Neural progenitor cell (in vitro differentiated cells): ENCODE results near the gene CPNE1. TPM values are rescaled to one million over a fixed set of nuclear protein-coding genes. Genes with fewer than 3 reads are reported as not detected.

ENCODE experiments used
- DNase-seq: peaks from one replicate; pipeline ENCODE4 v3.0.0-alpha.2; 2016; ENCODE audit warnings: low spot score
- H2AFZ ChIP-seq: fragments of 200-600 bp; sonication (generic); replicated peaks from 2 replicates; pipeline ENCODE4 v1.6.1; 2016; ENCODE audit warnings: antibody characterized with exemption
- H3F3A ChIP-seq: fragments of 200-600 bp; sonication (generic); 2 replicates; pipeline ENCODE4 v1.6.1; 2016; ENCODE audit warnings: antibody characterized with exemption, low read depth
- H3K27ac ChIP-seq: fragments of 200-600 bp; sonication (generic); 2 replicates; pipeline ENCODE4 v1.5.1; 2016; ENCODE audit warnings: mild to moderate bottlenecking
- H3K27me3 ChIP-seq: fragments of 200-600 bp; sonication (generic); 2 replicates; pipeline ENCODE4 v1.6.1; 2016; ENCODE audit warnings: mild to moderate bottlenecking, moderate library complexity
- H3K36me3 ChIP-seq: fragments of 200-600 bp; sonication (generic); 2 replicates; pipeline ENCODE4 v1.5.1; 2016
- H3K4me1 ChIP-seq: fragments of 200-600 bp; sonication (generic); 2 replicates; pipeline ENCODE4 v1.6.1; 2016; ENCODE audit warnings: mixed run types
- H3K4me2 ChIP-seq: fragments of 200-600 bp; sonication (generic); 2 replicates; pipeline ENCODE4 v1.6.1; 2016
- H3K4me3 ChIP-seq: fragments of 200-600 bp; sonication (generic); 2 replicates; pipeline ENCODE4 v1.5.1; 2016
- H3K79me2 ChIP-seq: fragments of 200-600 bp; sonication (generic); 2 replicates; pipeline ENCODE4 v1.6.1; 2016; ENCODE audit warnings: low read depth
- H3K9ac ChIP-seq: fragments of 200-600 bp; sonication (generic); 2 replicates; pipeline ENCODE4 v1.6.1; 2016
- H3K9me3 ChIP-seq: fragments of 200-600 bp; sonication (generic); 2 replicates; pipeline ENCODE4 v1.5.1; 2016; ENCODE audit warnings: low read depth
- H4K20me1 ChIP-seq: fragments of 200-600 bp; sonication (generic); 2 replicates; pipeline ENCODE4 v1.6.1; 2016; ENCODE audit warnings: low read depth
- H3K27ac Mint-ChIP-seq: 3 replicates; pipeline ENCODE4 v1.8.0; 2021; ENCODE audit warnings: mixed read lengths
- H3K27me3 Mint-ChIP-seq: 2 replicates; pipeline ENCODE4 v1.8.0; 2022; ENCODE audit warnings: low read depth, mild to moderate bottlenecking, inconsistent platforms, moderate library complexity, mixed read lengths; ENCODE audit not compliant: insufficient read depth
- H3K36me3 Mint-ChIP-seq: 3 replicates; pipeline ENCODE4 v1.8.0; 2021; ENCODE audit warnings: mixed read lengths
- H3K4me1 Mint-ChIP-seq: 3 replicates; pipeline ENCODE4 v1.8.0; 2021; ENCODE audit warnings: mixed read lengths
- H3K4me3 Mint-ChIP-seq: 3 replicates; pipeline ENCODE4 v1.8.0; 2021; ENCODE audit warnings: mild to moderate bottlenecking, moderate library complexity, mixed read lengths
- H3K9me3 Mint-ChIP-seq: 3 replicates; pipeline ENCODE4 v1.8.0; 2020; ENCODE audit warnings: mixed read lengths
- EZH2 ChIP-seq: fragments of 200-600 bp; sonication (generic); IDR thresholded peaks from 2 replicates; pipeline ENCODE4 v1.6.1; 2017; ENCODE audit warnings: antibody characterized with exemption, mild to moderate bottlenecking, moderate library complexity
- EZH2phosphoT487 ChIP-seq: fragments of 200-600 bp; sonication (generic); IDR thresholded peaks from 2 replicates; pipeline ENCODE4 v1.6.1; 2017; ENCODE audit warnings: antibody characterized with exemption
- total RNA-seq: library from RNA; depleted of rRNA; stranded (reverse); fragments of >200 nt; gene quantifications from 2 replicates; pipeline ENCODE4 v1.2.3, GENCODE V29; 2015; ENCODE audit warnings: low replicate concordance
- TF ChIP-seq, protein P1 (sequence below): fragments of 200-600 bp; sonication (generic); IDR thresholded peaks from 2 replicates; pipeline ENCODE4 v1.5.1; 2017; ENCODE audit warnings: antibody characterized with exemption, mild to moderate bottlenecking

The CPNE1 gene
- total RNA-seq, 1 donor from 2014 or later, result 140 TPM

- Histone ChIP-seq H3K4me1 (no peaks in the 10 kb centered on the region), H3K9ac (no peak overlapping the region), H3K36me3 (peaks cover 19% of the 10 kb centered on the region), H3K4me3 (no peak overlapping the region), H3K9me3 (no peaks in the 10 kb centered on the region), H2AFZ (no peak overlapping the region), H3K4me2 (no peak overlapping the region), H4K20me1 (peaks cover 33% of the 10 kb centered on the region), H3K27ac (no peak overlapping the region), H3K79me2 (peaks cover 31% of the 10 kb centered on the region), H3F3A (peaks cover 8% of the 10 kb centered on the region), H3K27me3 (no peaks in the 10 kb centered on the region)
- H3K36me3 Mint-ChIP-seq, result peaks cover 39% of the 10 kb centered on the region
- DNase-seq, result no peak
- no peak overlapping the region for H3K4me3 Mint-ChIP-seq
- TF ChIP-seq EZH2 (no peak), EZH2phosphoT487 (no peak)
- TF ChIP-seq, protein P1, sequence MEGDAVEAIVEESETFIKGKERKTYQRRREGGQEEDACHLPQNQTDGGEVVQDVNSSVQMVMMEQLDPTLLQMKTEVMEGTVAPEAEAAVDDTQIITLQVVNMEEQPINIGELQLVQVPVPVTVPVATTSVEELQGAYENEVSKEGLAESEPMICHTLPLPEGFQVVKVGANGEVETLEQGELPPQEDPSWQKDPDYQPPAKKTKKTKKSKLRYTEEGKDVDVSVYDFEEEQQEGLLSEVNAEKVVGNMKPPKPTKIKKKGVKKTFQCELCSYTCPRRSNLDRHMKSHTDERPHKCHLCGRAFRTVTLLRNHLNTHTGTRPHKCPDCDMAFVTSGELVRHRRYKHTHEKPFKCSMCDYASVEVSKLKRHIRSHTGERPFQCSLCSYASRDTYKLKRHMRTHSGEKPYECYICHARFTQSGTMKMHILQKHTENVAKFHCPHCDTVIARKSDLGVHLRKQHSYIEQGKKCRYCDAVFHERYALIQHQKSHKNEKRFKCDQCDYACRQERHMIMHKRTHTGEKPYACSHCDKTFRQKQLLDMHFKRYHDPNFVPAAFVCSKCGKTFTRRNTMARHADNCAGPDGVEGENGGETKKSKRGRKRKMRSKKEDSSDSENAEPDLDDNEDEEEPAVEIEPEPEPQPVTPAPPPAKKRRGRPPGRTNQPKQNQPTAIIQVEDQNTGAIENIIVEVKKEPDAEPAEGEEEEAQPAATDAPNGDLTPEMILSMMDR, result no peak
- peaks cover 8% of the 10 kb centered on the region for H3K27me3 Mint-ChIP-seq
- H3K27ac Mint-ChIP-seq, result no peak overlapping the region
- H3K4me1 Mint-ChIP-seq, result no peaks in the 10 kb centered on the region
- H3K9me3 Mint-ChIP-seq, result no peaks in the 10 kb centered on the region
These were observed 34.1 kb downstream of the CPNE1 start for GRCh38 chr20:35630636-35631035.

DNA sequence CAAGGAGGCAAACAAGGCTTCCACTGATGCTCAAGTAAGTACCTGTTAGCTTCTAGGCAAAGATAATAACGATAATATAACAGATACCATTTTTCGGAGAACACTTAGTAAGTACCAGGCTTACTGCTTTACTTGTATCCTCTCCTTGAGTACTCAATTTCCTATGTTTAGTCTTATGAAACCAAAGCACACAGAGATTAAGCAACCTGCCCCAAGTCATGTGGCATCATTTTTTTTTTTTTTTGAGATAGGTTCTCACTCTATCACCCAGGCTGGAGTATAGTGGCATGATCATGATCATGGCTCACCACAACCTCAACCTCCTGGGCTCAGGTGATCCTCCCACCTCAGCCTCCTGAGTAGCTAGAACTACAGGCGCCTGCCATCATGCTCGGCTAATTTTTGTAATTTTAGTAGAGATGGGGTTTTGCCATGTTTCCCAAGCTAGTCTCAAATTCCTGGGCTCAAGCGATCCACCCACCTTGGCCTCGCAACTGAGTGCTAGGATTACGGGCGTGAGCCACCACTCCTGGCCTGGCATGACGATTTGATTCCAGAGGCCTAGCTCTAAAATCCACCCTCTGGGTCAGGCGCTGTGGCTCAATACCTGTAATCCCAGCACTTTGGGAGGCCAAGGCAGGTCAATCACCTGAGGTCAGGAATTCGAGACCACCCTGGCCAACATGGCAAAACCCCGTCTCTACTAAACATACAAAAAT is 35.1 kb downstream of the CPNE1 start:
- no peak overlapping the region for H3K27ac Mint-ChIP-seq
- no peak overlapping the region for H3K4me3 Mint-ChIP-seq
- no peak overlapping the region for H3K27ac ChIP-seq
- peaks cover 20% of the 10 kb centered on the region for H3K79me2 ChIP-seq
- DNase-seq, result no peak
- H2AFZ ChIP-seq, result no peak overlapping the region
- no peaks in the 10 kb centered on the region for H3K4me1 Mint-ChIP-seq
- H3K36me3 ChIP-seq, result peaks cover 23% of the 10 kb centered on the region
- peaks cover 38% of the 10 kb centered on the region for H3K36me3 Mint-ChIP-seq
- peaks cover 8% of the 10 kb centered on the region for H3F3A ChIP-seq
- no peaks in the 10 kb centered on the region for H3K27me3 ChIP-seq
- H3K4me3 ChIP-seq, result no peak overlapping the region
- peaks cover 8% of the 10 kb centered on the region for H3K27me3 Mint-ChIP-seq
- H3K4me2 ChIP-seq, result no peak overlapping the region
- no peaks in the 10 kb centered on the region for H3K4me1 ChIP-seq
- no peaks in the 10 kb centered on the region for H3K9me3 ChIP-seq
- H3K9ac ChIP-seq, result no peak overlapping the region
- H3K9me3 Mint-ChIP-seq, result no peaks in the 10 kb centered on the region
- H4K20me1 ChIP-seq, result peaks cover 31% of the 10 kb centered on the region
- TF ChIP-seq, protein P1, result no peak
- no peak for TF ChIP-seq EZH2phosphoT487
- TF ChIP-seq EZH2, result no peak

DNA sequence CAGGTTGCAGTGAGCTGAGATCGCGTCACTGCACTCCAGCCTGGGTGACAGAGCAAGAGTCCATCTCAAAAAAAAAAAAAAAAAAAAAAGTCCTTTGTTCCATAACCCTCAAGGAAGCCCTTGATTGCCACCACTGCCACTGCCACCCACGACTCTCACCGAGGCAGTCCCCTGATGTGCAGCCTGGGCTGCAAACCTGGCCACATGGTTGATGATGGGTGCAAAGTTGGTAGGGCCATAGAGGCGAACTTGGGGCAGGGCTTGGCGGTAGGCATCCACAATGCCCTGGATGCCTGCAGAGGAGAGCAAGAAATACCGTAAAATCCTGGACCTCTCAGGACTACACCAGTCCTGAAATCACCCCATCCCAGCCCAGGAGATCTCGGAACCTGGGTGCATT is 37.6 kb downstream of the CPNE1 start:
- Mint-ChIP-seq H3K27ac (no peak overlapping the region), H3K4me3 (no peak overlapping the region), H3K36me3 (peaks cover 36% of the 10 kb centered on the region), H3K9me3 (no peaks in the 10 kb centered on the region), H3K27me3 (peaks cover 8% of the 10 kb centered on the region), H3K4me1 (no peaks in the 10 kb centered on the region)
- H3K4me2 ChIP-seq, result no peak overlapping the region
- no peak for DNase-seq
- H3K27me3 ChIP-seq, result no peaks in the 10 kb centered on the region
- no peak overlapping the region for H3K4me3 ChIP-seq
- H4K20me1 ChIP-seq, result peaks cover 12% of the 10 kb centered on the region
- H3K27ac ChIP-seq, result no peak overlapping the region
- H3K9ac ChIP-seq, result no peak overlapping the region
- no peaks in the 10 kb centered on the region for H3K9me3 ChIP-seq
- H2AFZ ChIP-seq, result no peak overlapping the region
- no peaks in the 10 kb centered on the region for H3K4me1 ChIP-seq
- TF ChIP-seq EZH2phosphoT487, result no peak
- TF ChIP-seq, protein P1, result no peak
- no peak for TF ChIP-seq EZH2
- peaks cover 25% of the 10 kb centered on the region for H3F3A ChIP-seq
- no peaks in the 10 kb centered on the region for H3K79me2 ChIP-seq
- H3K36me3 ChIP-seq, result peaks cover 26% of the 10 kb centered on the region
